Caco-2 (cell line): ENCODE data around the gene LCE1D. TPM values are rescaled to one million over a fixed set of nuclear protein-coding genes. Genes with fewer than 3 reads are reported as not detected.

ENCODE experiments used
- BruUV-seq: library from RNA; stranded (reverse); fragments of 400-500 nt; replicated peaks from 2 replicates; lab custom pipeline; 2021; lab: Mats Ljungman, UMichigan
- CTCF ChIA-PET: fragments of 300-600 bp; sonication (Branson Sonifier 250); formaldehyde crosslinking; loops from one replicate; lab custom pipeline; 2022; ENCODE audit warnings: antibody characterized with exemption; lab: Charles Lee
- POLR2A ChIA-PET: fragments of 300-600 bp; sonication (Branson Sonifier 250); formaldehyde crosslinking; loops from one replicate; lab custom pipeline; 2022; ENCODE audit warnings: antibody characterized with exemption; lab: Charles Lee
- DNase-seq, 2 experiments: peaks; one replicate each; pipeline versions ENCODE4 v3.0.0 to v3.0.0-alpha.2; 2020 to 2022
- H3K27me3 ChIP-seq: replicated peaks from 2 replicates; pipeline ENCODE4 v1.6.0; 2011; ENCODE audit warnings: low read length; ENCODE audit not compliant: control insufficient read depth, insufficient read depth
- H3K36me3 ChIP-seq: 2 replicates; pipeline ENCODE4 v1.5.1; 2011; ENCODE audit warnings: low read length; ENCODE audit not compliant: control insufficient read depth, insufficient read depth
- H3K4me1 ChIP-seq: fragments of 250-450 bp; sonication (Bioruptor Pico); 2 replicates; pipeline ENCODE4 v1.5.1; 2020; ENCODE audit warnings: mild to moderate bottlenecking
- H3K4me3 ChIP-seq: 2 replicates; pipeline ENCODE4 v1.5.1; 2011; ENCODE audit warnings: low read depth, mild to moderate bottlenecking, control low read depth, low read length
- H3K9me3 ChIP-seq: fragments of 250-450 bp; sonication (Bioruptor Pico); 2 replicates; pipeline ENCODE4 v1.5.1; 2020; ENCODE audit warnings: mild to moderate bottlenecking, moderate library complexity
- H3K27ac Mint-ChIP-seq: one replicate; pipeline ENCODE4 v1.8.0; 2022; ENCODE audit warnings: mixed read lengths; ENCODE audit not compliant: unreplicated experiment
- H3K27me3 Mint-ChIP-seq: one replicate; pipeline ENCODE4 v1.8.0; 2022; ENCODE audit warnings: mixed read lengths; ENCODE audit not compliant: insufficient read depth, unreplicated experiment
- H3K36me3 Mint-ChIP-seq: one replicate; pipeline ENCODE4 v1.8.0; 2022; ENCODE audit warnings: mild to moderate bottlenecking, mixed read lengths; ENCODE audit not compliant: insufficient read depth, unreplicated experiment
- H3K4me1 Mint-ChIP-seq: one replicate; pipeline ENCODE4 v1.8.0; 2022; ENCODE audit warnings: low read depth, mixed read lengths; ENCODE audit not compliant: unreplicated experiment
- H3K4me3 Mint-ChIP-seq: one replicate; pipeline ENCODE4 v1.8.0; 2022; ENCODE audit warnings: mild to moderate bottlenecking, moderate library complexity, mixed read lengths; ENCODE audit not compliant: unreplicated experiment
- H3K9me3 Mint-ChIP-seq: one replicate; pipeline ENCODE4 v1.8.0; 2022; ENCODE audit warnings: mixed read lengths; ENCODE audit not compliant: unreplicated experiment
- intact Hi-C: fragments of 100-400 bp; cut with micrococcal nuclease; formaldehyde crosslinking; loops from one replicate; pipeline ENCODE4 v1.10.0; 2022; ENCODE audit not compliant: unreplicated experiment
- total RNA-seq: library from RNA; stranded (reverse); gene quantifications from 2 replicates; pipeline ENCODE4 v1.2.3, GENCODE V29; 2022
- TF ChIP-seq, protein P1 (sequence below), 2 experiments: fragments of 200-600 bp in 1 of 2; IDR thresholded peaks; 1 replicate in 1 of 2; 2 replicates in 1 of 2; pipeline versions ENCODE4 v1.5.1 to v1.8.0; 2011 to 2022; ENCODE audit warnings: antibody characterized with exemption in 1 of 2, control low read depth in 1 of 2, inconsistent platforms in 1 of 2, low read depth in 1 of 2, low read length in 1 of 2, mild to moderate bottlenecking in 1 of 2, moderate library complexity in 1 of 2; ENCODE audit not compliant: insufficient read depth in 1 of 2, severe bottlenecking in 1 of 2, unreplicated experiment in 1 of 2

Gene LCE1D
- total RNA-seq, 1 experiment from 2014 or later, result not detected

DNA sequence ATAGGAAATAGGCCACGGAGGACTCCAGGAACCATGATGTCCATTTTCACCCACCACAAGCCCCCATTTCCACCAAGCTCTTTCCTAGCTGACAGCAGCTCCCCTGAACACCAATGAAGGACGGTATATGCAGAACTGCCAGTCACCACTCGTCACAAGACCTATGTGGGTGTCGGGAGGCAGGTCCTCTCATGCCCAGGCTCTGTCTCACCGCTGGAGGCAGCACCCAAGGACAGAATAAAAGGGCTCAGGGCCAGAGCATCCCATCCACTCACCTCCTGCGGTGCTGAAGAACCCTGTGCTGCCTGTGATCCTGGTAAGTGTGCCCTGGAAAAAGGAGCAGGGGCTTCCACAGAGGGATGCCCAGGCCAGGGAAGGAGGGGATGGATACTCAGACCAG, 21.6 kb upstream of the LCE1D start, which contains the start of gene LCE1F:
Gene LCE1F, plus strand, starts transcription at position 266 of the 400 bp plus-strand sequence. CDS start 1,232 bp downstream, outside the sequence.
- no peaks in the 10 kb centered on the region for H3K4me1 Mint-ChIP-seq
- H3K4me3 Mint-ChIP-seq, result no peak within 1 kb of the TSS
- Histone ChIP-seq H3K27me3 (no peaks in the 10 kb centered on the region), H3K4me3 (no peak within 1 kb of the TSS), H3K9me3 (no peaks in the 10 kb centered on the region), H3K36me3 (no peaks in the 10 kb centered on the region), H3K4me1 (no peaks in the 10 kb centered on the region)
- no peak for DNase-seq
- no peak within 1 kb of the TSS for H3K27ac Mint-ChIP-seq
- H3K36me3 Mint-ChIP-seq, result no peaks in the 10 kb centered on the region
- BruUV-seq, result no TSS peak
- CTCF ChIA-PET, result no interaction called here
- intact Hi-C loops, result loop anchor here (5.0 kb wide), 1 partner anchor 123 kb away; no protein-coding TSS in a partner anchor
- H3K9me3 Mint-ChIP-seq, result no peaks in the 10 kb centered on the region
- TF ChIP-seq, protein P1, sequence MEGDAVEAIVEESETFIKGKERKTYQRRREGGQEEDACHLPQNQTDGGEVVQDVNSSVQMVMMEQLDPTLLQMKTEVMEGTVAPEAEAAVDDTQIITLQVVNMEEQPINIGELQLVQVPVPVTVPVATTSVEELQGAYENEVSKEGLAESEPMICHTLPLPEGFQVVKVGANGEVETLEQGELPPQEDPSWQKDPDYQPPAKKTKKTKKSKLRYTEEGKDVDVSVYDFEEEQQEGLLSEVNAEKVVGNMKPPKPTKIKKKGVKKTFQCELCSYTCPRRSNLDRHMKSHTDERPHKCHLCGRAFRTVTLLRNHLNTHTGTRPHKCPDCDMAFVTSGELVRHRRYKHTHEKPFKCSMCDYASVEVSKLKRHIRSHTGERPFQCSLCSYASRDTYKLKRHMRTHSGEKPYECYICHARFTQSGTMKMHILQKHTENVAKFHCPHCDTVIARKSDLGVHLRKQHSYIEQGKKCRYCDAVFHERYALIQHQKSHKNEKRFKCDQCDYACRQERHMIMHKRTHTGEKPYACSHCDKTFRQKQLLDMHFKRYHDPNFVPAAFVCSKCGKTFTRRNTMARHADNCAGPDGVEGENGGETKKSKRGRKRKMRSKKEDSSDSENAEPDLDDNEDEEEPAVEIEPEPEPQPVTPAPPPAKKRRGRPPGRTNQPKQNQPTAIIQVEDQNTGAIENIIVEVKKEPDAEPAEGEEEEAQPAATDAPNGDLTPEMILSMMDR (IDR thresholded peaks at IDR 0.05; ENCODE audit: insufficient read depth in 1 of 2, low read depth in 1 of 2, low read length in 1 of 2, severe bottlenecking in 1 of 2, unreplicated experiment in 1 of 2), result peak in 1 of 2 experiments; percentile 12
- peaks cover 13% of the 10 kb centered on the region for H3K27me3 Mint-ChIP-seq
- POLR2A ChIA-PET, result no interaction called here

DNA sequence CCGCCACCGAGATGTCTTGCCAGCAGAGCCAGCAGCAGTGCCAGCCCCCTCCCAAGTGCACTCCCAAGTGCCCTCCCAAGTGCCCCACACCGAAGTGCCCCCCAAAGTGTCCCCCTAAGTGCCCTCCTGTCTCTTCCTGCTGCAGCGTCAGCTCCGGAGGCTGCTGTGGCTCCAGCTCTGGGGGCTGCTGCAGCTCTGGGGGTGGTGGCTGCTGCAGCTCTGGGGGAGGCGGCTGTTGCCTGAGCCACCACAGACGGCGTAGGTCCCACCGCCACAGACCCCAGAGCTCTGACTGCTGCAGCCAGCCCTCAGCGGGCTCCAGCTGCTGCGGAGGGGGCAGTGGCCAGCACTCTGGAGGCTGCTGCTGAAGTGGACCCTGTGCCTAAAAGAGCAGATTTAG, 20.2 kb upstream of the LCE1D start:
- H3K4me3 ChIP-seq, result no peak overlapping the region
- Mint-ChIP-seq H3K36me3 (no peaks in the 10 kb centered on the region), H3K27me3 (peaks cover 11% of the 10 kb centered on the region), H3K9me3 (no peaks in the 10 kb centered on the region), H3K4me1 (no peaks in the 10 kb centered on the region), H3K27ac (no peak overlapping the region), H3K4me3 (no peak overlapping the region)
- H3K4me1 ChIP-seq, result no peaks in the 10 kb centered on the region
- POLR2A ChIA-PET, result no interaction called here
- CTCF ChIA-PET, result no interaction called here
- BruUV-seq, result no TSS peak
- no peaks in the 10 kb centered on the region for H3K27me3 ChIP-seq
- no peaks in the 10 kb centered on the region for H3K36me3 ChIP-seq
- no peak for DNase-seq
- no peaks in the 10 kb centered on the region for H3K9me3 ChIP-seq
- intact Hi-C loops, result loop anchor here (5.0 kb wide), 1 partner anchor 124 kb away; no protein-coding TSS in a partner anchor
- TF ChIP-seq, protein P1 (IDR thresholded peaks at IDR 0.05; ENCODE audit: insufficient read depth in 1 of 2, low read depth in 1 of 2, low read length in 1 of 2, severe bottlenecking in 1 of 2, unreplicated experiment in 1 of 2), result no peak

DNA sequence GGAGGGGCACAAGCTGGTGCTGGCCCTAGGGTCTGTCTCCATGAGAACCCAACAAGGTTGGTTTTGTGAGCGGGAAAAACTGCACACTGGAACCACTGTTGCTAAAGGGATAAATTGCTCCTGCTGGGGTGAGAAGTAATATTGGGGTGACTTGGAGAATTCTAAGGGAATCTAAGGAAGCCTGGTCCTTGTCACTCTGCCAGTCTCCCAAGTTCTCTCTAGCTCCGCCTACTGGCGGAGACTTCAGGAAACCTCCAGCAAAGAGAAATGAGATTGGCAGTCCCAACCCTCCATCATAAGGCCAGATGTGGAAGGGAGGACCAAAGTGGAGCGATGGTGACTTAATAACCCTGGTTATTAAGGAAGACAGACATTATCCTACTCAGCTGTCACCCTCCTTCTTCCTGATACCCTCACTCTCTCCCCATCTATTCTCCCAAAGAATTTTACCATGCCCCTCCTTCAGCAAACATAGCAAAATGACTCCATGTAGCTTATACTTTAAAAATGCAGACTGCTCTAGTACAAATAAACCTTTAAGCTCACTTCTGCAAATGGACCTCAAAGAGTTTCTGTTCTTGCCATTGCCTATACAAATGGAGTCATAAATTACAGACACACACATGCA, 18.9 kb upstream of the LCE1D start:
- H3K4me3 Mint-ChIP-seq, result no peak overlapping the region
- Histone ChIP-seq H3K4me1 (no peaks in the 10 kb centered on the region), H3K27me3 (no peaks in the 10 kb centered on the region), H3K4me3 (no peak overlapping the region), H3K36me3 (no peaks in the 10 kb centered on the region), H3K9me3 (no peaks in the 10 kb centered on the region)
- no TSS peak for BruUV-seq
- no peaks in the 10 kb centered on the region for H3K9me3 Mint-ChIP-seq
- peaks cover 11% of the 10 kb centered on the region for H3K27me3 Mint-ChIP-seq
- peak in 1 of 2 experiments; percentile 44 for DNase-seq
- CTCF ChIA-PET, result interaction anchor here (0.6 kb wide), 2 partner anchors 10 to 129 kb away, joined by 4 read pairs; no protein-coding TSS in a partner anchor
- H3K27ac Mint-ChIP-seq, result no peak overlapping the region
- POLR2A ChIA-PET, result no interaction called here
- TF ChIP-seq, protein P1 (IDR thresholded peaks at IDR 0.05; ENCODE audit: insufficient read depth in 1 of 2, low read depth in 1 of 2, low read length in 1 of 2, severe bottlenecking in 1 of 2, unreplicated experiment in 1 of 2), result peak; percentile 19 to 45
- intact Hi-C loops, result loop anchor here (5.0 kb wide), 1 partner anchor 125 kb away; no protein-coding TSS in a partner anchor
- H3K4me1 Mint-ChIP-seq, result no peaks in the 10 kb centered on the region
- H3K36me3 Mint-ChIP-seq, result no peaks in the 10 kb centered on the region
